ENCODE data around the gene RBM3.

Gene RBM3

GRCh38 chrX:48591255-48591791 is 17.0 kb downstream of the RBM3 start:
- DNase-seq, result no peak
- Mint-ChIP-seq H3K4me3 (no peak overlapping the region), H3K27ac (no peak overlapping the region), H3K9me3 (no peaks in the 10 kb centered on the region), H3K27me3 (peaks cover 19% of the 10 kb centered on the region), H3K4me1 (ENCODE audit: low read depth) (no peaks in the 10 kb centered on the region), H3K36me3 (ENCODE audit: low read depth) (no peaks in the 10 kb centered on the region)

- H3K4me1 Mint-ChIP-seq (ENCODE audit: low read depth), result peaks cover 3% of the 10 kb centered on the region
- peaks cover 6% of the 10 kb centered on the region for H3K36me3 Mint-ChIP-seq (ENCODE audit: low read depth)
- no peak overlapping the region for H3K4me3 Mint-ChIP-seq
- H3K27ac Mint-ChIP-seq, result no peak overlapping the region
- DNase-seq, result no peak
- H3K9me3 Mint-ChIP-seq, result no peaks in the 10 kb centered on the region
- peaks cover 16% of the 10 kb centered on the region for H3K27me3 Mint-ChIP-seq
Measured at GRCh38 chrX:48592971-48593370, 18.7 kb downstream of the RBM3 start.

- Mint-ChIP-seq H3K4me1 (ENCODE audit: low read depth) (peaks cover 8% of the 10 kb centered on the region), H3K36me3 (ENCODE audit: low read depth) (peaks cover 24% of the 10 kb centered on the region), H3K4me3 (no peak overlapping the region), H3K9me3 (no peaks in the 10 kb centered on the region), H3K27me3 (peaks cover 5% of the 10 kb centered on the region), H3K27ac (no peak overlapping the region)
- no peak for DNase-seq
Measured at GRCh38 chrX:48595929-48596328, 21.6 kb downstream of the RBM3 start.

- Mint-ChIP-seq H3K4me1 (ENCODE audit: low read depth) (peaks cover 8% of the 10 kb centered on the region), H3K27ac (peak within 1 kb of the TSS; percentile 100), H3K4me3 (peak within 1 kb of the TSS; percentile 96), H3K9me3 (no peaks in the 10 kb centered on the region), H3K36me3 (ENCODE audit: low read depth) (peaks cover 35% of the 10 kb centered on the region), H3K27me3 (peaks cover 5% of the 10 kb centered on the region)
- DNase-seq, result peak; percentile 90
Measured at GRCh38 chrX:48597353-48598264, 23.3 kb downstream of the RBM3 start, which contains the start of gene WDR13. TSS of gene WDR13 (plus strand) at chrX:48597492. CDS start at chrX:48597997, 505 bp downstream.

GRCh38 chrX:48598614-48599013 is 24.3 kb downstream of the RBM3 start:
- H3K27me3 Mint-ChIP-seq, result no peaks in the 10 kb centered on the region
- peaks cover 8% of the 10 kb centered on the region for H3K4me1 Mint-ChIP-seq (ENCODE audit: low read depth)
- H3K9me3 Mint-ChIP-seq, result no peaks in the 10 kb centered on the region
- H3K4me3 Mint-ChIP-seq, result no peak overlapping the region
- H3K27ac Mint-ChIP-seq, result no peak overlapping the region
- no peak for DNase-seq
- peaks cover 39% of the 10 kb centered on the region for H3K36me3 Mint-ChIP-seq (ENCODE audit: low read depth)

- no peak overlapping the region for H3K27ac Mint-ChIP-seq
- H3K4me3 Mint-ChIP-seq, result no peak overlapping the region
- H3K36me3 Mint-ChIP-seq (ENCODE audit: low read depth), result peaks cover 43% of the 10 kb centered on the region
- H3K4me1 Mint-ChIP-seq (ENCODE audit: low read depth), result peaks cover 8% of the 10 kb centered on the region
- no peaks in the 10 kb centered on the region for H3K9me3 Mint-ChIP-seq
- no peak for DNase-seq
- no peaks in the 10 kb centered on the region for H3K27me3 Mint-ChIP-seq
Measured at GRCh38 chrX:48599341-48599740, 25.1 kb downstream of the RBM3 start.

- Mint-ChIP-seq H3K4me3 (no peak overlapping the region), H3K27ac (no peak overlapping the region), H3K27me3 (no peaks in the 10 kb centered on the region), H3K36me3 (ENCODE audit: low read depth) (peaks cover 50% of the 10 kb centered on the region), H3K4me1 (ENCODE audit: low read depth) (peaks cover 8% of the 10 kb centered on the region), H3K9me3 (no peaks in the 10 kb centered on the region)
- no peak for DNase-seq
Measured at GRCh38 chrX:48600226-48600625, 25.9 kb downstream of the RBM3 start.

- Mint-ChIP-seq H3K36me3 (ENCODE audit: low read depth) (peaks cover 50% of the 10 kb centered on the region), H3K27ac (no peak overlapping the region), H3K4me1 (ENCODE audit: low read depth) (peaks cover 8% of the 10 kb centered on the region), H3K9me3 (no peaks in the 10 kb centered on the region), H3K4me3 (no peak overlapping the region), H3K27me3 (no peaks in the 10 kb centered on the region)
- no peak for DNase-seq
Measured at GRCh38 chrX:48601741-48602394, 27.6 kb downstream of the RBM3 start.

GRCh38 chrX:48604701-48605100 is 30.4 kb downstream of the RBM3 start:
- peaks cover 2% of the 10 kb centered on the region for H3K4me1 Mint-ChIP-seq (ENCODE audit: low read depth)
- no peaks in the 10 kb centered on the region for H3K9me3 Mint-ChIP-seq
- H3K36me3 Mint-ChIP-seq (ENCODE audit: low read depth), result peaks cover 31% of the 10 kb centered on the region
- no peak for DNase-seq
- no peaks in the 10 kb centered on the region for H3K27me3 Mint-ChIP-seq
- H3K27ac Mint-ChIP-seq, result no peak overlapping the region
- no peak overlapping the region for H3K4me3 Mint-ChIP-seq

- H3K27me3 Mint-ChIP-seq, result no peaks in the 10 kb centered on the region
- H3K36me3 Mint-ChIP-seq (ENCODE audit: low read depth), result peaks cover 25% of the 10 kb centered on the region
- H3K4me3 Mint-ChIP-seq, result no peak overlapping the region
- H3K9me3 Mint-ChIP-seq, result no peaks in the 10 kb centered on the region
- peaks cover 2% of the 10 kb centered on the region for H3K4me1 Mint-ChIP-seq (ENCODE audit: low read depth)
- H3K27ac Mint-ChIP-seq, result no peak overlapping the region
- DNase-seq, result no peak
Measured at GRCh38 chrX:48606091-48606490, 31.8 kb downstream of the RBM3 start.

GRCh38 chrX:48611703-48612102 is 37.4 kb downstream of the RBM3 start:
- Mint-ChIP-seq H3K27me3 (peaks cover 10% of the 10 kb centered on the region), H3K9me3 (no peaks in the 10 kb centered on the region), H3K27ac (no peak overlapping the region), H3K36me3 (ENCODE audit: low read depth) (no peaks in the 10 kb centered on the region), H3K4me3 (no peak overlapping the region), H3K4me1 (ENCODE audit: low read depth) (peaks cover 2% of the 10 kb centered on the region)
- no peak for DNase-seq

GRCh38 chrX:48613502-48614160 is 39.3 kb downstream of the RBM3 start:
- H3K36me3 Mint-ChIP-seq (ENCODE audit: low read depth), result no peaks in the 10 kb centered on the region
- H3K27me3 Mint-ChIP-seq, result peaks cover 23% of the 10 kb centered on the region
- no peaks in the 10 kb centered on the region for H3K9me3 Mint-ChIP-seq
- no peak overlapping the region for H3K27ac Mint-ChIP-seq
- no peaks in the 10 kb centered on the region for H3K4me1 Mint-ChIP-seq (ENCODE audit: low read depth)
- H3K4me3 Mint-ChIP-seq, result no peak overlapping the region
- DNase-seq, result no peak

- no peaks in the 10 kb centered on the region for H3K4me1 Mint-ChIP-seq (ENCODE audit: low read depth)
- no peak overlapping the region for H3K27ac Mint-ChIP-seq
- H3K36me3 Mint-ChIP-seq (ENCODE audit: low read depth), result no peaks in the 10 kb centered on the region
- H3K4me3 Mint-ChIP-seq, result no peak overlapping the region
- no peak for DNase-seq
- H3K9me3 Mint-ChIP-seq, result no peaks in the 10 kb centered on the region
- H3K27me3 Mint-ChIP-seq, result peaks cover 27% of the 10 kb centered on the region
Measured at GRCh38 chrX:48616576-48616975, 42.3 kb downstream of the RBM3 start.

GRCh38 chrX:48617542-48618340 is 43.5 kb downstream of the RBM3 start:
- Mint-ChIP-seq H3K9me3 (no peaks in the 10 kb centered on the region), H3K27ac (no peak overlapping the region), H3K4me3 (no peak overlapping the region), H3K27me3 (peaks cover 27% of the 10 kb centered on the region), H3K36me3 (ENCODE audit: low read depth) (no peaks in the 10 kb centered on the region), H3K4me1 (ENCODE audit: low read depth) (no peaks in the 10 kb centered on the region)
- peak; percentile 12 for DNase-seq
